Sigmoid colon (tissue), 7 donors: ENCODE data around the gene USP30. TPM values are rescaled to one million over a fixed set of nuclear protein-coding genes. Genes with fewer than 3 reads are reported as not detected.

Source experiments
- DNase-seq: peaks from one replicate; pipeline ENCODE4 v3.0.0-alpha.2; 2019
- H3K27ac ChIP-seq, 4 donors: fragments of 200-600 bp; sonication (generic); one replicate each; pipeline ENCODE4 v1.5.1; 2016 to 2019; ENCODE audit warnings: mild to moderate bottlenecking in 1 of 4
- H3K27me3 ChIP-seq, 3 donors: fragments of 200-600 bp; sonication (generic); one replicate each; pipeline ENCODE4 v1.5.1; 2019; ENCODE audit warnings: mild to moderate bottlenecking in 1 of 3
- H3K36me3 ChIP-seq, 4 donors: fragments of 200-600 bp; sonication (generic); one replicate each; pipeline ENCODE4 v1.5.1; 2016 to 2019
- H3K4me1 ChIP-seq, 4 donors: fragments of 200-600 bp; sonication (generic); one replicate each; pipeline ENCODE4 v1.5.1; 2017 to 2019
- H3K4me3 ChIP-seq, 4 donors: fragments of 200-600 bp; sonication (generic); one replicate each; pipeline ENCODE4 v1.5.1; 2017 to 2019; ENCODE audit warnings: mild to moderate bottlenecking in 2 of 4, moderate library complexity in 1 of 4
- H3K9me3 ChIP-seq, 4 donors: fragments of 200-600 bp in 3 of 4; sonication (generic) in 3 of 4; one replicate each; pipeline versions ENCODE4 v1.5.1 to v1.6.1; 2013 to 2019
- CTCF ChIP-seq, 4 experiments: fragments of 450-650 bp in 3 of 4; fragments of 200-600 bp in 1 of 4; IDR thresholded peaks; one replicate each; pipeline ENCODE4 v1.5.1; 2016 to 2019; ENCODE audit warnings: antibody characterized with exemption in 4 of 4, mild to moderate bottlenecking in 3 of 4, moderate library complexity in 2 of 4
- EP300 ChIP-seq, 4 donors: sonication (generic); formaldehyde crosslinking; IDR thresholded peaks; one replicate each; pipeline ENCODE4 v1.6.1; 2017; ENCODE audit warnings: antibody characterized with exemption in 4 of 4
- POLR2A ChIP-seq, 2 donors: fragments of 450-650 bp; IDR thresholded peaks; one replicate each; pipeline ENCODE4 v1.6.1; 2016; ENCODE audit warnings: antibody characterized with exemption in 2 of 2, mild to moderate bottlenecking in 2 of 2, moderate library complexity in 2 of 2
- POLR2AphosphoS5 ChIP-seq, 4 donors: sonication (generic); formaldehyde crosslinking; IDR thresholded peaks; one replicate each; pipeline ENCODE4 v1.6.1; 2017; ENCODE audit warnings: antibody characterized with exemption in 4 of 4
- WGBS, 2 donors: extraction: QIAGEN DNeasy Blood & Tissue Kit; methylation state at CpG; one replicate each; pipeline ENCODE4 v1.1.7; 2013; 5-methylcytosine and 5-hydroxymethylcytosine counted together
- intact Hi-C: fragments of 100-400 bp; cut with DNase I; formaldehyde crosslinking; loops from one replicate; pipeline ENCODE4 v1.15.1; 2023
- polyA plus RNA-seq, 3 donors: library from polyadenylated mRNA; stranded (reverse); fragments of 200-250 nt; gene quantifications; one replicate each; pipeline ENCODE4 v1.2.3, GENCODE V29; 2013
- total RNA-seq, 4 donors: library from RNA; depleted of rRNA; stranded (reverse); fragments of >200 nt; gene quantifications; one replicate each; pipeline ENCODE4 v1.1.0, GENCODE V29; 2016
- donor health status: healthy with polysubstance abuse.
- donor health status: Bipolar disorder and iron deficiency.
- donor health status: healthy.

The USP30 gene
- total and polyA plus RNA-seq, 7 donors = 6.0 to 15.2 (median 9.8) TPM

DNA sequence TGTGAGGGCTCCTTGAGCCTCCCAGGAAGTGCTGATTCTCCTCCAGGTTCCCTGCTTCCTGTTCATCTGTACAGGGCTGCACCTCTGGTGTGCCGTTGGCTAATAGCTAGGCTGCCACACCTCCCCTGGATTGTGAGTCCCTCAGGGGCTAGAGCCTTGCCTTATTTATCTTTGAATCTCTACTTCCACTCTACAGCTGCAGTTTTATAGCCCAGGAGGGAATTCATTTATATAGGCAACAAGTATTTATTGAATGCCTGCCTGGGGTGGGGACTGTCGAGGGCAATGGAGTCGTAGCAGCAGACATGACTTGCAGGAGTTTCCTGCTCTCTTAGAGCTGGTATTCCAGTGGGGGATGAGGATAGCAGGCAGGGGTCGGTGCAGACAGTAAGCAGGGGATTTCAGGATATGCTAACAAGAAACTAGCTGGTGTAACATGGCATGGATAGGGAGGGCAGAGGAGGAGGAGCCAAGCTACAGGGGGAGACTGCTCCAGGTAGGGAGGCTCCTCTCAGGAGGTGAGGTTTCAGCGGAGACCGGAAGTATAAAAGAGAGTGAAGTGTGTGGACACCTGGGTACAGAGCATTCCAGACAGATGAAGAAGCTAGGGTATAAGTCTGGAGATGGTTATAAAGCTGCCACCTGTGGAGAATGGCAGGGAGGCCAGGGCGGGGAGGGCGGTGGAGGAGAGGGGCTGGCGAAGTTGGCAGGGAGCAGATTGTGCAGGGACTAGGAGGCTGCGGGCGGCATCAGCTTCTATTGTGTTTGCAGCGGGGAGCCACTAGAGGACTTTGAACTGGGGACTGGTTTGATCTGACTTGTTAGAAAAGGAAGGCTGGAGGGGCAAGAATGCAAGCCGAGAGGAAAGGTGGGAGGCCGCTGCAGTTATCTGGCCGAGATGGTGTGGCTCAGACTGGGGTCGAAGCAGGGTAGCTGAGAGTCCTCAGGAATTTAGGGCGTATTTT lies 17.2 kb downstream of the USP30 start:
- Histone ChIP-seq H3K36me3 (peaks cover 14 to 77% (median 46%) of the 10 kb centered on the region in 4 donors), H3K9me3 (no peaks in the 10 kb centered on the region), H3K27ac (no peak overlapping the region), H3K4me3 (no peak overlapping the region), H3K27me3 (no peaks in the 10 kb centered on the region), H3K4me1 (no peaks in the 10 kb centered on the region)
- TF ChIP-seq CTCF (IDR thresholded peaks at IDR 0.05) (no peak), POLR2AphosphoS5 (IDR thresholded peaks at IDR 0.05) (no peak), EP300 (IDR thresholded peaks at IDR 0.05) (no peak), POLR2A (IDR thresholded peaks at IDR 0.05) (no peak)
- 19 to 65% methylated on average over 17 of the region's 17 CpGs for WGBS, 2 donors
- intact Hi-C loops = no loop called here
- DNase-seq = no peak

GRCh38 chr12:109074866-109075265 lies 22.5 kb downstream of the USP30 start:
- peaks cover 6 to 82% (median 37%) of the 10 kb centered on the region in 4 donors for H3K36me3 ChIP-seq
- intact Hi-C loops = no loop called here
- no peak overlapping the region for H3K4me3 ChIP-seq
- no peaks in the 10 kb centered on the region for H3K27me3 ChIP-seq
- DNase-seq = no peak
- no peak overlapping the region for H3K27ac ChIP-seq
- no peaks in the 10 kb centered on the region for H3K9me3 ChIP-seq
- TF ChIP-seq POLR2A (IDR thresholded peaks at IDR 0.05) (no peak), EP300 (IDR thresholded peaks at IDR 0.05) (no peak), CTCF (IDR thresholded peaks at IDR 0.05) (no peak), POLR2AphosphoS5 (IDR thresholded peaks at IDR 0.05) (no peak)
- no peaks in the 10 kb centered on the region for H3K4me1 ChIP-seq

DNA sequence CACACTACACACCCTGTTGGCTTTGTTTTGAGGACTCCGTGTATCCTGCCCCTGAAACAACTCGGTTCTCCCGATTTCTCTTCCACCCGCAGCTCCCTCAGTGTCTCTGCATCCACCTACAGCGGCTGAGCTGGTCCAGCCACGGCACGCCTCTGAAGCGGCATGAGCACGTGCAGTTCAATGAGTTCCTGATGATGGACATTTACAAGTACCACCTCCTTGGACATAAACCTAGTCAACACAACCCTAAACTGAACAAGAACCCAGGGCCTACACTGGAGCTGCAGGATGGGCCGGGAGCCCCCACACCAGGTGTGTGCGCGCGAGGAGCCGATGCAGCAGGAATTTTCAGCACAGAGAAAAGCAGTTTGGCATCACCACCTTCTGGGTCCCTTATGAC lies 30.4 kb downstream of the USP30 start:
- no peak overlapping the region for H3K27ac ChIP-seq
- TF ChIP-seq CTCF (IDR thresholded peaks at IDR 0.05) (no peak), POLR2A (IDR thresholded peaks at IDR 0.05) (no peak), POLR2AphosphoS5 (IDR thresholded peaks at IDR 0.05) (no peak), EP300 (IDR thresholded peaks at IDR 0.05) (no peak)
- H3K4me3 ChIP-seq = no peak overlapping the region
- H3K36me3 ChIP-seq = peaks cover 14 to 92% (median 50%) of the 10 kb centered on the region in 4 donors
- no peaks in the 10 kb centered on the region for H3K9me3 ChIP-seq
- DNase-seq = no peak
- H3K4me1 ChIP-seq = no peaks in the 10 kb centered on the region
- intact Hi-C loops = no loop called here
- H3K27me3 ChIP-seq = no peaks in the 10 kb centered on the region
- 92 to 97% methylated on average over 14 of the region's 14 CpGs for WGBS, 2 donors

GRCh38 chr12:109084425-109084824 lies 32.0 kb downstream of the USP30 start:
- intact Hi-C loops = no loop called here
- H3K36me3 ChIP-seq = peaks cover 14 to 98% (median 63%) of the 10 kb centered on the region in 4 donors
- H3K4me1 ChIP-seq = no peaks in the 10 kb centered on the region
- 36 to 77% methylated on average over 2 of the region's 2 CpGs for WGBS, 2 donors
- no peak overlapping the region for H3K4me3 ChIP-seq
- no peak overlapping the region for H3K27ac ChIP-seq
- no peaks in the 10 kb centered on the region for H3K27me3 ChIP-seq
- TF ChIP-seq POLR2A (IDR thresholded peaks at IDR 0.05) = no peak
- TF ChIP-seq CTCF (IDR thresholded peaks at IDR 0.05) = no peak
- TF ChIP-seq EP300 (IDR thresholded peaks at IDR 0.05) = no peak
- TF ChIP-seq POLR2AphosphoS5 (IDR thresholded peaks at IDR 0.05) = no peak
- no peaks in the 10 kb centered on the region for H3K9me3 ChIP-seq
- no peak for DNase-seq
